ENCODE results near the gene NEUROD2.

Gene NEUROD2

GRCh38 chr17:39564211-39564848 lies 43.4 kb downstream of the NEUROD2 start:
- no peak for TF ChIP-seq SIN3A (IDR thresholded peaks at IDR 0.05; ENCODE audit: borderline replicate concordance, insufficient read depth, low read length)
- no peak for TF ChIP-seq REST (IDR thresholded peaks at IDR 0.05; ENCODE audit: insufficient read depth in 1 of 2, low read depth in 2 of 2, low read length in 2 of 2)
- no peak for TF ChIP-seq POLR2AphosphoS5 (IDR thresholded peaks at IDR 0.05; ENCODE audit: low read depth, low read length)
- no peak for TF ChIP-seq TAF1 (IDR thresholded peaks at IDR 0.05; ENCODE audit: borderline replicate concordance, insufficient read depth, low read length)
- TF ChIP-seq FOXP2 (optimal IDR thresholded peaks at IDR 0.05; ENCODE audit: borderline replicate concordance, extremely low read depth, extremely low read length, insufficient read depth) = no peak

- TF ChIP-seq POLR2AphosphoS5 (IDR thresholded peaks at IDR 0.05; ENCODE audit: low read depth, low read length) (no peak), REST (IDR thresholded peaks at IDR 0.05; ENCODE audit: insufficient read depth in 1 of 2, low read depth in 2 of 2, low read length in 2 of 2) (no peak), SIN3A (IDR thresholded peaks at IDR 0.05; ENCODE audit: borderline replicate concordance, insufficient read depth, low read length) (no peak), FOXP2 (optimal IDR thresholded peaks at IDR 0.05; ENCODE audit: borderline replicate concordance, extremely low read depth, extremely low read length, insufficient read depth) (no peak), TAF1 (IDR thresholded peaks at IDR 0.05; ENCODE audit: borderline replicate concordance, insufficient read depth, low read length) (no peak)
Observed at GRCh38 chr17:39563476-39563875, 44.2 kb downstream of the NEUROD2 start.

GRCh38 chr17:39562976-39563375 lies 44.7 kb downstream of the NEUROD2 start:
- TF ChIP-seq TAF1 (IDR thresholded peaks at IDR 0.05; ENCODE audit: borderline replicate concordance, insufficient read depth, low read length) (no peak), FOXP2 (optimal IDR thresholded peaks at IDR 0.05; ENCODE audit: borderline replicate concordance, extremely low read depth, extremely low read length, insufficient read depth) (no peak), REST (IDR thresholded peaks at IDR 0.05; ENCODE audit: insufficient read depth in 1 of 2, low read depth in 2 of 2, low read length in 2 of 2) (no peak), SIN3A (IDR thresholded peaks at IDR 0.05; ENCODE audit: borderline replicate concordance, insufficient read depth, low read length) (no peak), POLR2AphosphoS5 (IDR thresholded peaks at IDR 0.05; ENCODE audit: low read depth, low read length) (no peak)

GRCh38 chr17:39562395-39562794 lies 45.3 kb downstream of the NEUROD2 start:
- TF ChIP-seq REST (IDR thresholded peaks at IDR 0.05; ENCODE audit: insufficient read depth in 1 of 2, low read depth in 2 of 2, low read length in 2 of 2) (no peak), TAF1 (IDR thresholded peaks at IDR 0.05; ENCODE audit: borderline replicate concordance, insufficient read depth, low read length) (no peak), SIN3A (IDR thresholded peaks at IDR 0.05; ENCODE audit: borderline replicate concordance, insufficient read depth, low read length) (no peak), POLR2AphosphoS5 (IDR thresholded peaks at IDR 0.05; ENCODE audit: low read depth, low read length) (no peak), FOXP2 (optimal IDR thresholded peaks at IDR 0.05; ENCODE audit: borderline replicate concordance, extremely low read depth, extremely low read length, insufficient read depth) (no peak)

Data from PFSK-1 (cell line).